MG63 (cell line): ENCODE results near the gene DCP1B. TPM values are rescaled to one million over a fixed set of nuclear protein-coding genes. Genes with fewer than 3 reads are reported as not detected.
"Not testable (repeated sequence)": the region's sequence is repeated elsewhere in the genome, so short reads cannot be mapped to it uniquely, and the experiment has no call there.

Experiments
- DNase-seq: peaks from one replicate; pipeline ENCODE4 v3.0.0-alpha.2; 2020
- H3K27me3 ChIP-seq: fragments of 250-450 bp; sonication (Bioruptor Pico); 2 replicates; pipeline ENCODE4 v1.5.1; 2020; ENCODE audit warnings: mild to moderate bottlenecking, moderate library complexity
- H3K36me3 ChIP-seq: fragments of 250-450 bp; sonication (Bioruptor Pico); 2 replicates; pipeline ENCODE4 v1.5.1; 2020; ENCODE audit warnings: mild to moderate bottlenecking, moderate library complexity
- H3K4me3 ChIP-seq: fragments of 250-450 bp; sonication (Bioruptor Pico); 2 replicates; pipeline ENCODE4 v1.5.1; 2020; ENCODE audit warnings: mild to moderate bottlenecking, moderate library complexity
- H3K9me3 ChIP-seq: fragments of 250-450 bp; sonication (Bioruptor Pico); 2 replicates; pipeline ENCODE4 v1.5.1; 2020; ENCODE audit warnings: mild to moderate bottlenecking, moderate library complexity
- total RNA-seq: library from RNA; depleted of rRNA; stranded (reverse); fragments of >200 nt; shearing (Covaris generic); gene quantifications from 2 replicates; pipeline ENCODE4 v1.2.3, GENCODE V29; 2014; ENCODE audit warnings: low replicate concordance

The DCP1B gene
- total RNA-seq, 1 experiment from 2014 or later, result 5.1 TPM

DNA sequence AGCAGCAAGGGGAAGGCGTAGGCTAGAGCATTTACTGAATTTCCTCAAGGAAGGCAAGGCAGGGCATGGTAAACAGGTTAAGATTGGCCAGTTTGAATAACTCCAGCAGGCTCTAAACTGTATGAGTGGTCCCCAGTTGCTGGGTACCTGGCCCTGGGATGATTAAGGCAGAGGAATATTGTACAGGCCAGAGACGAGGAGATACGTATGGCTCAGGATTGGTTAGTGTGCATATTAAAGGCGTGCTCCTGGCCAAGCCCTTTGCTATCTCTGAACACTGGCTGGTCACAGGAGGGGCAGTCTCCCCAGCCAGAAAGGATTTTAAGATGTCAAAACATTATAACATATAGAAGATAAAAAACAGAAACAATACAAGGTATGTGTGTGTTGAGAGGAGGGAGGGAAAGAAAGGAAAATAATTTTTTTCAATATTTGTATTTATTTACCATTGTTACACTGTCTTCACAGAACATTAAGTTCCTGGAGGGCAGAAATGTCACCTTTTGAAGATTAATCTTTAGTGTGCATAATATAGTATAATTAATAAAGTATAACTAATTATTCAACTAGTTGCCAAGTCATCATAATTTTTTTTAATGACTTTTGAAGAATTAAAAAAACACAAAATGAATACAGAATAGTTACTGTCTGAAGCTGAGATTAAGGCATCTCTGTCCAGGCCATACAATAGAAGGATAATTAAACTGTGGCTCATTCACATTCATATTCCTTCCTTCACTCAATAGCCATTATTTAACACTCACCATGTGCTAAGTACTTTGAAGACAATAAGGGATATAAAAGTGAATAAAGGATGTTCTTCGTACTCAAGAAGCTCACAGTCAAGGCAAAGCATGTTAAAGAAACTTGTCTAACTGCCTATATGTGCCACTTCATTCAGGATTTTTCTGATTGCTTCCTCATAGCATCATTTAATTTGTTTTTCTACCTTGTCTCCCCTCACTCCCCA is 41.9 kb downstream of the DCP1B start:
- no peak for DNase-seq
- Histone ChIP-seq H3K9me3 (no peaks in the 10 kb centered on the region), H3K36me3 (peaks cover 9% of the 10 kb centered on the region), H3K27me3 (no peaks in the 10 kb centered on the region), H3K4me3 (no peak overlapping the region)

DNA sequence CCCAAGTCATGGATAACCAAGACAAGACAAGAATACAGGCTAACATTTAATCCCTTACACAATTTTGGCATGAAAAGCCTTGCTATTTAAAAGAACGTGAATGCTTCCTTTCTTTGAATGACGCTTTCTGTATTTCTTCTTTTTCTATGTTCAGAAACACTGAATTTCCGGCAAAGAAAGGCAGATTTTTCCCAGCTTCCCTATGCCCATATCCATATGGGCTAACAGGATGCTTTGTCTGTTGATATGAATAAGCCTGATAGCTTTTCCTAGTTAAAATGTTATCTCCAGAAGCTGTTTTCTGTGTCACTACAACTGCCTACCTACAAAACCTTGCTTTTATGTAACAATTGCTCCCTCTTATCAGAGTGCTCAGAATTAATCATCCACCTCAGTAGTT is 47.5 kb downstream of the DCP1B start:
- H3K4me3 ChIP-seq, result no peak overlapping the region
- H3K36me3 ChIP-seq, result peaks cover 4% of the 10 kb centered on the region; the same call in 1 of the 2 replicates
- no peaks in the 10 kb centered on the region for H3K27me3 ChIP-seq
- no peak for DNase-seq
- H3K9me3 ChIP-seq, result no peaks in the 10 kb centered on the region

DNA sequence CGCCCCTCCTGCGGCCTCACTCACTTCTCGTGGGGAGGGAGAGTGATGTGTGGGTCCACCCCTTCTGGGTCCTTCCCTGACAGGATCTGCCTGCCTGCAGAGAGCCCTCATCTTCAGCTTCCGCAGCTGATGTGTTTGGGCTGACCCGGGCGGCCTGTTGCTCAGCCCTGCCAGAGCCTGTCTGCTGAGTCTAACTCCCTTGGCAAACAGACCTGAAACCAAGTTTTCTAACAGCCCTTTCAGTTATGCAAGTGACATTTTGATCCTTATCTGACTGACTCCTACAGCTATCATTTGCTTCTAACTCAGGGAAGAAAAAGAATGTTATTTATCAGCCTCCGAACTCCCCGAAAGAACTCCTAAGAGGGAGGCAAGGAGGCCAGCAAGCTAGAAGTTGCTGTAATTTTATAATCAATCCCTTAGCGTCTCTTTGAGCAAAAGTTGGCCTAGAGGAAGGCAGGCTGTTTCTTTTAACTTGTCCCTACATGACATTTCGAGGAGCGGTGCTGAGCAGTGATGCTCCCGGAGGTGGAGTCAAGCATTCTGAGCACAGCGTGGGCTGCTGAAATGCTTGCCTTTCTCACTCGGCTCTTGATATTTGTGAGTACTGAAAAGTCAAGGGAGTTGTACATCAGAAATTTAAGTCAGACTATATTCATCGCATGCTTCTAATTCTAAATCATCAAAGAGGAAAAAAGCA is 54.3 kb downstream of the DCP1B start:
- no peak for DNase-seq
- peaks cover 15% of the 10 kb centered on the region for H3K36me3 ChIP-seq
- no peaks in the 10 kb centered on the region for H3K27me3 ChIP-seq
- no peaks in the 10 kb centered on the region for H3K9me3 ChIP-seq
- no peak overlapping the region for H3K4me3 ChIP-seq

DNA sequence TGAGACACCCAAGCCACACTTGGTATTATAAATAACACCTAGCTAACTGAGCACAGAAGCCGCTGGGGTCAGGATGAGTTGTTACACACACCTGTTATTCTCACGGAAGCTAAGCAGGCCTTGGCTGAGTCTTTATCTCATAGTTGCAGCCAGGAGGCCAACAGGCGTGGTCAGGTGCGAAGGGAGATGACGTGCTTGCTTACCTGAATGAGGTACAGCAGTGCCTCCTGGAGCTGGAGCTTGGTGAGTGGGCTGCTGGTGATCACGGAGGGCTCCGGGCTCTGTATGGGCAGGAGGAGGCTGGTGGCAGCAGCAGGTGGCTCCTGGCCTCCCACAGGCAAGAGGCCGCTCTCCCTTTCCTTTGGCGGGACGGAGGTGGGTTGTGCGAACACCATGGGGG is 55.4 kb downstream of the DCP1B start:
- no peak overlapping the region for H3K4me3 ChIP-seq
- peaks cover 15% of the 10 kb centered on the region for H3K36me3 ChIP-seq
- DNase-seq, result no peak
- H3K9me3 ChIP-seq, result no peaks in the 10 kb centered on the region; the same call in 1 of the 2 replicates
- H3K27me3 ChIP-seq, result no peaks in the 10 kb centered on the region

DNA sequence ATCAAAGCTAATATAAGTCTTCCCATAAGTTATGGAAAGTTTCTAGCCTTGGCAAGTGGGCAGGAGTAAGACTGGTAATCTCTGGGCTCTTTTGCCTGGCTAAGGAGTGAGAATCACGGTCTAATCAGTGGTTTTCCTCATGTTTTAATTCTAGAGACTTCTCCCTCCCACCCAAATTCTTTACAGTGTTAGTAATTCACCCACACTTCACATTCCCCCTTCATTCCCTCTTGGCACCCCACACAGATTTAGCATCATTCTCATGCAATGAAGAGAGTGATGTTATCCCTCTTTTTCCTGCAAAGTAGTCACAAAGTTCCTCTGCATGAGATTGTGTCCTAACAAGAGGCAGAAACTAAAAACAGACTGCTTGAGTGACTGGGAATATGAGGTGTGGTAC is 57.2 kb downstream of the DCP1B start:
- no peaks in the 10 kb centered on the region; the same call in 1 of the 2 replicates for H3K9me3 ChIP-seq
- H3K4me3 ChIP-seq, result no peak overlapping the region
- no peak for DNase-seq
- H3K27me3 ChIP-seq, result no peaks in the 10 kb centered on the region
- peaks cover 19% of the 10 kb centered on the region for H3K36me3 ChIP-seq

DNA sequence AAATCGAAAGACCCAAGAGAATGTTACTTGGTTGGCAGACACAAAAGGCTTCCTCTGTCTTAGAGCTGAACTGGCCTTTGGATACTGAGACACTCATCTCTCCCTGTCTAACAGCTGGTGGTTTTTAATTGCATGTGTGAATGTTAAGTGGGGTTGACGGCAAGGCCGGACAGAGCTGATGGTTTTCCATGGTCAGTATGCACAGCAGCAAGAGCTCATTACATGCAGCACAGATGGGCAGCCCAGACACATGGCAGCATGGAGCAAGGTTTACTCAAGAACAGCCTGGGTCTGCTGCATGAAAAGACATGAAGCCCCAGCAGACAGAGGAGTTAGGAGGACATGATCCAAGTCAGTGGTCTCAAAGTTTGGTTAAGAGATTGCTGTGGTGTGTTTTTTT is 58.0 kb downstream of the DCP1B start:
- Histone ChIP-seq H3K27me3 (no peaks in the 10 kb centered on the region), H3K9me3 (no peaks in the 10 kb centered on the region; the same call in 1 of the 2 replicates), H3K36me3 (peaks cover 21% of the 10 kb centered on the region), H3K4me3 (no peak overlapping the region)
- no peak for DNase-seq

DNA sequence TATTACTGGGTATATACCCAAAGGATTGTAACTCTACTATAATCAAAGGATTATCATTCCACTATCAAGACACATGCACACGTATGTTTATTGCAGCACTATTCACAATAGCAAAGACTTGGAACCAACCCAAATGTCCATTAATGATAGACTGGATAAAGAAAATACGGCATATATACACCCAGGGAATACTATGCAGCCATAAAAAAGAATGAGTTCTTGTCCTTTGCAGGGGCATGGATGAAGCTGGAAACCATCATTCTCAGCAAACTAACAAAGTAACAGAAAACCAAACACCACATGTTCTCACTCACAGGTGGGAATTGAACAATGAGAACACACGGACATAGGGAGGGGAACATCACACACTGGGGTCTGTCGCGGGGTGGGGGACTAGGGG is 58.8 kb downstream of the DCP1B start:
- H3K9me3 ChIP-seq, H3K27me3 ChIP-seq, DNase-seq, H3K4me3 ChIP-seq: not testable (repeated sequence)
- peaks cover 28% of the 10 kb centered on the region for H3K36me3 ChIP-seq

DNA sequence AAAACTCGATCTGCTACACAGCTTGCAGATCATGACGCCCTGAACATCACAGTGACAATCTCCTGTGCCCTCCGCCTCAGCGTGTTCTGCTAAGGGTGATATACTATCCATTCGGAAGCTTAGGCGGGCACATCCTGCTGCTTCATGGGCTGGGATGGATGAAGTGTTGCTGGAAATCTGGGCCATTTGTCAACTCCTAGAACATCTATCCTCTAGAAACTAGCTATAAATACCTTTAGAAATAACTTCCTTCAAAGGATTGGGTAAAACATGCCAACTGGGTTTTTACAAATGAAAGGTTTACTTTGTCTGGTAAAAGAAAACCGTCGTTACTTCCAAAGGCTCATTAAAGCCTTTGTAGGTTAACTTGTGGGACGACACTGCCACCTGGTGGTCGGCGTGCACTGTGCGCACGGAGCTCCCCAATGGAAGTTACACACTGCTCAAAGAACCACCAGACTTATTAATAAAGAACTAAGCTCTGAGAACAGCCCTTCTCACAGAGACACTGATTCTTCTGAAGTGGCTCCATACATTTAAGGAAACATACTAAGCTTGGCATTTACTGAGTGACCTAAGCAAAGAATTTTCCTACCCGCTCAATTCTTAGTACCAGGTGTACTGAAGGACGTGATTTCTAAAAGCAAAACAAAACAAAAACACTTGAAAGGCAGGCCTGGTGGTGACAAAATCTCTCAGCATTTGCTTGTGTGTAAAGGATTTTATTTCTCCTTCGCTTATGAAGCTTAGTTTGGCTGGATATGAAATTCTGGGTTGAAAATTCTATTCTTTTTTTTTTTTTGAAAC is 64.3 kb downstream of the DCP1B start:
- no peak overlapping the region for H3K4me3 ChIP-seq
- no peaks in the 10 kb centered on the region for H3K27me3 ChIP-seq
- H3K9me3 ChIP-seq, result peaks cover 3% of the 10 kb centered on the region; the same call in 1 of the 2 replicates
- H3K36me3 ChIP-seq, result peaks cover 40% of the 10 kb centered on the region
- peak; percentile 64 for DNase-seq

DNA sequence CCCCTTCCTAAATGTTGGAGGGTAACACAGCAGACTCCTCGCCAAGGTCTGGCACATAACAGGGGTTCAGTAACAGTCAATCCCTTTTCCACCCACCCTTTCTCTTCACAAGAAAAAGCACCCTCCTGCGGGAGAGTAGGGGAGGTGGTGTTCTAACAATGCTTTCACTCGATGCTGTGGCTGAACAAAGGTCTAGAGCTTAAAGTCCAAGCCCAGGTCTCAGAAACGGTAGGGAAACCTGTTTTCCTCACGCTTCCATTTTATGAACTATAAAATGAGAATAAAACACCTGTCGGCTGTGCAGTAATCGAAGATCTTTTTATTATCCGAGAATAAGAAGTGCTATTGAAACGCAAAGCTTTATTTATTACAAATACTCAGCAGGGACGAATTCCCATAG is 64.9 kb downstream of the DCP1B start:
- no peak overlapping the region for H3K4me3 ChIP-seq
- peaks cover 39% of the 10 kb centered on the region for H3K36me3 ChIP-seq
- peaks cover 3% of the 10 kb centered on the region; the same call in 1 of the 2 replicates for H3K9me3 ChIP-seq
- no peak for DNase-seq
- H3K27me3 ChIP-seq, result no peaks in the 10 kb centered on the region

DNA sequence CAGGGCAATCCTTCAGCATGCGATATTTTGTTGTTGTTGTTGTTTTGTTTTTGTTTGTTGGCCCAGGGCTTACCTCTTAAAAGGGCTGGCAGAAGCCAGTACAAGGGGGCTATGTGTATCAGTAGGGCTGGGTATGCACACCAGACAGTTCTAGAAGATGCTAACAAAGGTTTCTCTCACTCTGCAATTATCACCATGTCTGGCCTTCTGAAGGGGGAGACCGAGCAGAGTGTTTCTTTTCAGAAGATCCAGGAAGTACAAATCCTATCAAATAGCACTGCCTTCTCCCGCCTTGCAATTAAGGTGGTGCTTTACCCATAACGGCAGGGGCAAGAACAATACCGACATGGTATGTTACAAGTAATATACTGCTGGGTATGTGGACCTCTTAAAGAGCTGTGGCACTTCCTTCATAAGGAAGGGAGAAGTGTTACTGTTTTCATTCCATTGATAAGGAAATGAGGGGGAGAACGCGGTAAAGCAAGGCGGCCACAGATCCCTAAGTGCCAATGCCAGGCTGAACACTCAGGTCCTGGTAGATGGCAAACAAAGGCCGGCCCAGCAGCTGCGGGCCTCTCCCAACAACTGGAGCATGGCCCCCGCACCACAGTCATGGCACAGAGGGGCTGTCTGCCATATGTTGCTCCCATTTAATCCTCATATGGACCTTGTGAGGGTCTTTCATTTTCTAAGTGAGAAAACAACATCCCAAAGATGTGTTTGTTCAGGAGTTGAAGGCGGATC is 66.6 kb downstream of the DCP1B start:
- peaks cover 3% of the 10 kb centered on the region; the same call in 1 of the 2 replicates for H3K9me3 ChIP-seq
- no peak for DNase-seq

DNA sequence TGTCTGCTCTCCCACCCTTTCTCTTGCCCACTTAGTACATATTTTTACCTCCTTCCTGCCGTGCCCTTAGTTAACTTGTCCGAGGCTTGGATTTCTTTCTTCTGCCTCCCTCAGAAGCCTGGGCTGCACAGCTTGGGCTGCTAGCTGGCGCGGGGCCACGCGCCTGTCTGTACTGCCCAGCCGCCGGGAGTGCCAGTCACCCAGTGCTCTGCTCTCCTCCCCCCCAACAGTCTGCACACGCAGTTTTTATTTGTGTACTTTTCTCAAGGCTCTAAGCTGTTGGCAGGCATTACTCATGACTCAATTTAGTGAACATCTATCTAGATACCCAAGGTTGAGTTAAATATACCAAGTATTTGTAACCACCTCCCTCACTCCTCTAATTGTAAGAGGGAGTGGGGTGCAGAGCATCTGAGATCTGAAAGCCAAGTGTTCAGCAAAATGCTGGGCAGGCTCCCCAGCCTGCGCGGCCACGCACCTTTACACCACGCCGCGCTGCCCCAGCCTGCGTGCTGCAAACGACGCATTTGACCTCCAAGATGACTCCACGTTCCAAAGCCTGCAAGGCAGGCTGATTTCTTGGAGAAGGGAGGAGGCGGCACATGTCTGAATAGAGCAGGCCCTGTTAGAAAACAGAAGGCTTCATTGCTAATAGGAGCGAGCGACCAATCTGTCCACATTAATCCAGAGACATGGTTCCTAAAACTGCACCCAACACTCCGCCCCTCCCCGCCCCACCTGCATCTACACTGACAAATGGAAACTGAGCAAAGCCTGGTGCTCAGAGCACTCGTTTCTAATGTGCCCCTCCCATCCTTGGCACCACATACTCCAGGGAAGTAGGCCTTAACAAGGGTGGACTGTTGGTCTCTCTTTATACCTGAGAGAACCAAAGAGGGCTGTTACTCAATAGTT is 67.6 kb downstream of the DCP1B start:
- Histone ChIP-seq H3K4me3 (no peak overlapping the region), H3K27me3 (no peaks in the 10 kb centered on the region)

More for the DNA sequence above, 66.6 kb downstream of the DCP1B start:
- H3K36me3 ChIP-seq, result peaks cover 34% of the 10 kb centered on the region
- no peak overlapping the region for H3K4me3 ChIP-seq
- no peaks in the 10 kb centered on the region for H3K27me3 ChIP-seq

DNA sequence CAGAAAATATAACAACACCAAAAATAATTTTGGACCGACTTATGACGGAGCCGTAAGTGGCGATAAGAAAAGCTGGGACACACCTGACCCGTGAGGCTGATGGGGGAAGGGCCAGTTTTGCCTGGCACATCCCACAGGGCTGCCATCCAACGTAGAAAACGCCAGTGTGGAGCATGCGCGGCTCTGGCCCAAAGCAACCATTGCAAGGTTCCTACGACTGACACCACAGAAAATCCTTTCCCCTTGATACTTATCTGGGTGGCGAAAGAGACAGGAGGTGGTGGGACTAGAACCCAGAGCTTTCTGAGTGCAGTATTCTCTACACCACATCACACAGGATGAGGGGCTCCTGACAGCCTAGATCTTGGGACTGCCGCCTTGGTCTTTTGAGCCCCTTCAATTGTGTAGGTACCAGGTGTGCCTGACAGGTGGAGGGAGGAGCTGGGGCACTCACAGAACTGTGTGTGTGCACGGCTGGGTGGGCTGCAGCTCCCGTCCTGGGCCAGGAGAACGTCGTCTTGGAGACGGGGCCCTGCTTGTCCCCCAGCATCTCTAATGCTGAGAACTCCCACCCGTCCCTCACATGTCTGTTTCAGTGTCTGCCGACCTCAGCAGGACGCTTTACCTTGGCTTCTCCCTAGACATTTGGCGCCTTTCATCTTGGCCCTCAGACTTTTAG is 68.4 kb downstream of the DCP1B start:
- Histone ChIP-seq H3K36me3 (peaks cover 26% of the 10 kb centered on the region), H3K4me3 (no peak overlapping the region)
- DNase-seq, result no peak

More for the DNA sequence above, 67.6 kb downstream of the DCP1B start:
- H3K36me3 ChIP-seq, result peaks cover 32% of the 10 kb centered on the region
- H3K9me3 ChIP-seq, result peaks cover 3% of the 10 kb centered on the region; the same call in 1 of the 2 replicates
- DNase-seq, result peak; percentile 96

DNA sequence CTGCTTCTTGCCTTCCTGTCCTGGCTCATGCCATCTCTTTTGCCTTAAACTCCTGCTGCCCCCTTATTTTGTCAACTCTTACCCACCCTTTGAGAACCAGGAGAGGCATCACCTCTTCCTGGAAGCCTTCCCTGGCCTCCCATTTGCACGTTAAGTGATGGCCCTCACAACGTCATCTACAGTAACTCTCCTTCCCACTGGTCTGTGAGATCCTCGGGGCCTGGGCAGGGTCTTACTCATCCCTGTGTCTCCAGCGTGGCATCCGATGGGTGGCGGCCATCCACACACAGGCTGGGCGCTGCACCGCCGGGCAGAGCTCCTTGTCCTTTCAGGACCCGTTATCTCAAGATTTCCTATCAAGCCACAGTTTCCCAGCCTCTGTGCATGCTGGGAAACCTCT is 69.0 kb downstream of the DCP1B start:
- Histone ChIP-seq H3K36me3 (peaks cover 20% of the 10 kb centered on the region), H3K4me3 (no peak overlapping the region), H3K9me3 (peaks cover 3% of the 10 kb centered on the region; the same call in 1 of the 2 replicates), H3K27me3 (no peaks in the 10 kb centered on the region)
- DNase-seq, result no peak

More for the DNA sequence above, 68.4 kb downstream of the DCP1B start:
- peaks cover 3% of the 10 kb centered on the region; the same call in 1 of the 2 replicates for H3K9me3 ChIP-seq
- H3K27me3 ChIP-seq, result no peaks in the 10 kb centered on the region

DNA sequence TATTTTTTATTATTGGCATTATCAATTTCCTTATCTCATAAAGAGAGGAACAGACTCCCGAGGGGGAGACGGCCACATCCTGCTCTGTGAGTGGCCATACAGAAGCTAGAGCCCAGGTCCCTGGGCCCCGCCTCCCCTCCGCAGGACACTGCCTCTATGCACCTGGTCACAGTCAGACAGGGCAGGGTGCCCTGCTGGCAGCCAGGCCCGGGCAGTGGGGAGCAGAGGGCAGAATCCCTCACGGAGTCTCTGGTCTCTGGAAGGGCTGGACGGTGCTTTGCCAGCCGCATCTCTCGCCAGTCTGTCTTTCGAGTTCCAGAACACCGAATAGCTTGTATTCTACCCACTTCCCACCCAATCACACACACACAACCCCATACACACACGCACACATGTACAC is 69.4 kb downstream of the DCP1B start:
- no peak for DNase-seq
- peaks cover 18% of the 10 kb centered on the region for H3K36me3 ChIP-seq
- H3K4me3 ChIP-seq, result no peak overlapping the region
- peaks cover 3% of the 10 kb centered on the region; the same call in 1 of the 2 replicates for H3K9me3 ChIP-seq
- no peaks in the 10 kb centered on the region for H3K27me3 ChIP-seq
